ENCODE measurements around the gene GPS1. TPM values are rescaled to one million over a fixed set of nuclear protein-coding genes. Genes with fewer than 3 reads are reported as not detected.

GPS1 gene
- total and polyA plus RNA-seq, 3 experiments from 2014 or later = 122 to 151 (median 125) TPM

- Mint-ChIP-seq H3K4me3 (peak overlapping the region in 2 of 7 donors; percentile 48 to 56), H3K27ac (peak overlapping the region in 1 of 8 donors; percentile 95), H3K9me3 (no peaks in the 10 kb centered on the region), H3K4me1 (peaks cover 19 to 35% (median 19%) of the 10 kb centered on the region in 3 donors), H3K27me3 (peaks cover 0 to 6% of the 10 kb centered on the region in 2 donors), H3K36me3 (no peaks in the 10 kb centered on the region)
- no peak for DNase-seq
- H3K4me3 ChIP-seq (ENCODE audit: low read length) = no peak overlapping the region
- no peak overlapping the region for H3K27ac ChIP-seq (ENCODE audit: low read depth, low read length)
- CTCF ChIA-PET = interaction anchor here (1.2 to 2.0 kb wide), 2 partner anchors 9 to 12 kb away, joined by 4 to 5 read pairs; partner anchors contain the start of gene DCXR
- H3K36me3 ChIP-seq (ENCODE audit: insufficient read depth, low read length) = no peaks in the 10 kb centered on the region
- H3K9me3 ChIP-seq (ENCODE audit: low read length) = no peaks in the 10 kb centered on the region
- H3K4me1 ChIP-seq (ENCODE audit: insufficient read depth, low read length) = peaks cover 33% of the 10 kb centered on the region
- no peaks in the 10 kb centered on the region for H3K27me3 ChIP-seq (ENCODE audit: insufficient read depth, low read length, poor library complexity, severe bottlenecking)
- POLR2A ChIA-PET = no interaction called here
These were observed 26.1 kb upstream of the GPS1 start for GRCh38 chr17:82025401-82026107.

GRCh38 chr17:82028246-82028645, 23.5 kb upstream of the GPS1 start:
- Mint-ChIP-seq H3K4me1 (peaks cover 6 to 22% (median 7%) of the 10 kb centered on the region in 3 donors), H3K4me3 (no peak overlapping the region), H3K27me3 (peaks cover 0 to 4% of the 10 kb centered on the region in 2 donors), H3K36me3 (no peaks in the 10 kb centered on the region), H3K9me3 (no peaks in the 10 kb centered on the region), H3K27ac (no peak overlapping the region)
- ChIA-PET CTCF (interaction anchor here (0.8 to 4.3 kb wide), 4 partner anchors 9 to 177 kb away, joined by 3 to 59 read pairs (median 8); partner anchors contain the start of gene DCXR), POLR2A (no interaction called here)
- Histone ChIP-seq H3K27ac (ENCODE audit: low read depth, low read length) (no peak overlapping the region), H3K9me3 (ENCODE audit: low read length) (no peaks in the 10 kb centered on the region), H3K4me3 (ENCODE audit: low read length) (no peak overlapping the region), H3K4me1 (ENCODE audit: insufficient read depth, low read length) (peaks cover 17% of the 10 kb centered on the region), H3K36me3 (ENCODE audit: insufficient read depth, low read length) (no peaks in the 10 kb centered on the region), H3K27me3 (ENCODE audit: insufficient read depth, low read length, poor library complexity, severe bottlenecking) (no peaks in the 10 kb centered on the region)
- DNase-seq = no peak

GRCh38 chr17:82028966-82029365, 22.7 kb upstream of the GPS1 start:
- POLR2A ChIA-PET = no interaction called here
- peaks cover 2 to 18% (median 4%) of the 10 kb centered on the region in 3 donors for H3K4me1 Mint-ChIP-seq
- no peaks in the 10 kb centered on the region for H3K9me3 Mint-ChIP-seq
- no peak for DNase-seq
- peaks cover 0 to 4% of the 10 kb centered on the region in 2 donors for H3K27me3 Mint-ChIP-seq
- Histone ChIP-seq H3K9me3 (ENCODE audit: low read length) (no peaks in the 10 kb centered on the region), H3K4me1 (ENCODE audit: insufficient read depth, low read length) (peaks cover 13% of the 10 kb centered on the region), H3K27ac (ENCODE audit: low read depth, low read length) (no peak overlapping the region), H3K27me3 (ENCODE audit: insufficient read depth, low read length, poor library complexity, severe bottlenecking) (no peaks in the 10 kb centered on the region), H3K36me3 (ENCODE audit: insufficient read depth, low read length) (no peaks in the 10 kb centered on the region), H3K4me3 (ENCODE audit: low read length) (no peak overlapping the region)
- no peak overlapping the region for H3K27ac Mint-ChIP-seq
- H3K4me3 Mint-ChIP-seq = peak overlapping the region in 3 of 7 donors; percentile 20 to 37 (median 24)
- CTCF ChIA-PET = interaction anchor here (1.2 to 4.3 kb wide), 6 partner anchors 9 to 127 kb away, joined by 4 to 59 read pairs (median 13); partner anchors contain the start of gene DCXR
- no peaks in the 10 kb centered on the region for H3K36me3 Mint-ChIP-seq

GRCh38 chr17:82029391-82029790, 22.3 kb upstream of the GPS1 start:
- H3K27ac Mint-ChIP-seq = no peak overlapping the region
- POLR2A ChIA-PET = interaction anchor here (1.4 to 1.9 kb wide), 2 partner anchors 69 to 123 kb away, joined by 3 to 8 read pairs; partner anchors contain the start of gene FASN
- Histone ChIP-seq H3K36me3 (ENCODE audit: insufficient read depth, low read length) (no peaks in the 10 kb centered on the region), H3K4me3 (ENCODE audit: low read length) (no peak overlapping the region), H3K9me3 (ENCODE audit: low read length) (no peaks in the 10 kb centered on the region), H3K4me1 (ENCODE audit: insufficient read depth, low read length) (peaks cover 9% of the 10 kb centered on the region), H3K27me3 (ENCODE audit: insufficient read depth, low read length, poor library complexity, severe bottlenecking) (no peaks in the 10 kb centered on the region), H3K27ac (ENCODE audit: low read depth, low read length) (no peak overlapping the region)
- H3K4me3 Mint-ChIP-seq = peak overlapping the region in 5 of 7 donors; percentile 37 to 72 (median 62)
- peaks cover 0 to 4% of the 10 kb centered on the region in 2 donors for H3K27me3 Mint-ChIP-seq
- no peak for DNase-seq
- CTCF ChIA-PET = interaction anchor here (0.8 to 4.3 kb wide), 13 partner anchors 9 to 207 kb away, joined by 3 to 59 read pairs (median 5); partner anchors contain the start of genes CCDC57 and DCXR
- no peaks in the 10 kb centered on the region for H3K36me3 Mint-ChIP-seq
- no peaks in the 10 kb centered on the region for H3K9me3 Mint-ChIP-seq
- H3K4me1 Mint-ChIP-seq = peaks cover 0 to 14% (median 4%) of the 10 kb centered on the region in 3 donors

- Mint-ChIP-seq H3K4me3 (peak overlapping the region in 3 of 7 donors; percentile 62 to 94 (median 85)), H3K4me1 (peaks cover 2 to 15% (median 4%) of the 10 kb centered on the region in 3 donors), H3K27ac (peak overlapping the region in 1 of 8 donors; percentile 71), H3K36me3 (no peaks in the 10 kb centered on the region), H3K27me3 (peaks cover 0 to 4% of the 10 kb centered on the region in 2 donors), H3K9me3 (no peaks in the 10 kb centered on the region)
- POLR2A ChIA-PET = interaction anchor here (1.4 to 1.9 kb wide), 2 partner anchors 68 to 122 kb away, joined by 3 to 8 read pairs; partner anchors contain the start of gene FASN
- Histone ChIP-seq H3K4me1 (ENCODE audit: insufficient read depth, low read length) (peaks cover 7% of the 10 kb centered on the region), H3K27ac (ENCODE audit: low read depth, low read length) (no peak overlapping the region), H3K27me3 (ENCODE audit: insufficient read depth, low read length, poor library complexity, severe bottlenecking) (no peaks in the 10 kb centered on the region), H3K9me3 (ENCODE audit: low read length) (no peaks in the 10 kb centered on the region), H3K36me3 (ENCODE audit: insufficient read depth, low read length) (no peaks in the 10 kb centered on the region), H3K4me3 (ENCODE audit: low read length) (no peak overlapping the region)
- no peak for DNase-seq
- CTCF ChIA-PET = interaction anchor here (0.7 to 4.3 kb wide), 33 partner anchors 8 to 519 kb away, joined by 3 to 59 read pairs (median 4); partner anchors contain the start of genes CCDC57, CENPX, DCXR and LRRC45
These were observed 21.7 kb upstream of the GPS1 start for GRCh38 chr17:82029990-82030469.

GRCh38 chr17:82030470-82031302, 21.0 kb upstream of the GPS1 start:
- peaks cover 7% of the 10 kb centered on the region for H3K4me1 ChIP-seq (ENCODE audit: insufficient read depth, low read length)
- ChIA-PET POLR2A (interaction anchor here (1.4 to 1.9 kb wide), 2 partner anchors 68 to 122 kb away, joined by 3 to 8 read pairs; partner anchors contain the start of gene FASN), CTCF (interaction anchor here (0.6 to 4.3 kb wide), 38 partner anchors 8 to 519 kb away, joined by 3 to 59 read pairs (median 4); partner anchors contain the start of genes CCDC57, CENPX, DCXR and LRRC45)
- H3K27ac Mint-ChIP-seq = peak overlapping the region in 3 of 8 donors; percentile 43 to 71 (median 51)
- H3K4me1 Mint-ChIP-seq = peaks cover 8 to 21% (median 10%) of the 10 kb centered on the region in 3 donors
- peaks cover 0 to 4% (median 0%) of the 10 kb centered on the region in 3 donors for H3K36me3 Mint-ChIP-seq
- DNase-seq = peak; percentile 71 to 85 (median 78)
- no peaks in the 10 kb centered on the region for H3K9me3 Mint-ChIP-seq
- peak overlapping the region; percentile 80 to 94 (median 85) for H3K4me3 Mint-ChIP-seq
- H3K27me3 Mint-ChIP-seq = peaks cover 0 to 4% of the 10 kb centered on the region in 2 donors
- H3K9me3 ChIP-seq (ENCODE audit: low read length) = no peaks in the 10 kb centered on the region
- H3K27me3 ChIP-seq (ENCODE audit: insufficient read depth, low read length, poor library complexity, severe bottlenecking) = no peaks in the 10 kb centered on the region
- H3K4me3 ChIP-seq (ENCODE audit: low read length) = peak overlapping the region; percentile 43
- no peaks in the 10 kb centered on the region for H3K36me3 ChIP-seq (ENCODE audit: insufficient read depth, low read length)
- H3K27ac ChIP-seq (ENCODE audit: low read depth, low read length) = peak overlapping the region; percentile 38

- no peaks in the 10 kb centered on the region for H3K36me3 ChIP-seq (ENCODE audit: insufficient read depth, low read length)
- peaks cover 0 to 4% (median 0%) of the 10 kb centered on the region in 3 donors for H3K36me3 Mint-ChIP-seq
- peaks cover 13% of the 10 kb centered on the region for H3K4me1 ChIP-seq (ENCODE audit: insufficient read depth, low read length)
- no peak for DNase-seq
- H3K27me3 ChIP-seq (ENCODE audit: insufficient read depth, low read length, poor library complexity, severe bottlenecking) = no peaks in the 10 kb centered on the region
- no peaks in the 10 kb centered on the region for H3K9me3 ChIP-seq (ENCODE audit: low read length)
- peak within 1 kb of the TSS; percentile 43 for H3K4me3 ChIP-seq (ENCODE audit: low read length)
- CTCF ChIA-PET = interaction anchor here (1.2 to 4.3 kb wide), 8 partner anchors 10 to 169 kb away, joined by 3 to 59 read pairs (median 8); partner anchors contain the start of genes CENPX and LRRC45
- no peaks in the 10 kb centered on the region for H3K9me3 Mint-ChIP-seq
- H3K4me3 Mint-ChIP-seq = peak within 1 kb of the TSS; percentile 80 to 94 (median 85)
- H3K27ac ChIP-seq (ENCODE audit: low read depth, low read length) = peak within 1 kb of the TSS; percentile 61
- peaks cover 0 to 4% of the 10 kb centered on the region in 2 donors for H3K27me3 Mint-ChIP-seq
- POLR2A ChIA-PET = interaction anchor here (1.9 kb wide), 1 partner anchor 67 kb away, joined by 8 read pairs; the partner anchor contains the start of gene FASN
- peaks cover 10 to 27% (median 11%) of the 10 kb centered on the region in 3 donors for H3K4me1 Mint-ChIP-seq
- peak within 1 kb of the TSS in 3 of 8 donors; percentile 43 to 71 (median 51) for H3K27ac Mint-ChIP-seq
These were observed 20.3 kb upstream of the GPS1 start, which contains the start of gene RAC3 for GRCh38 chr17:82031303-82031884. TSS of gene RAC3 (plus strand) at chr17:82031678. CDS start at chr17:82031762, 84 bp downstream.

Data from CD8-positive, alpha-beta memory T cell (primary cell).